ENCODE measurements around the gene ACP2.

ACP2 gene

DNA sequence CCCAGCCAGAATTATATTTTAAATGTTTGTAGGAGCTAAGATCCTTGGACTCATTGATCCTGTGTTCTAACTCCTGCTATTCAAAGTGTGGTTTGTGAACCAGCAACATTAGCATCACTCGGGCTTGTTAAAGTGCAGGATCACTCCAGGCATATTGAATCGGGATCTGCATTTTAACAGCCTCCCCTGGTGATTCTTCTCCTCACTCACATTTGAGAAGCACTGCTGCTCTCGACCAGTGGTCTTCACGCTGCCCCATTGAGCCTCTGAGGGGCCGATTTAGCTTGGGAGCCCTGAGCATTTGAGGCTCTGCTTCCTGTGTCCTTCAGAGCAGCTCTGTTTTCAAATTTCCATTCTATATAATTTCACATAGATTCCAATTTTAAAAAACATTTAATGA is 32.2 kb upstream of the ACP2 start:
- TF ChIP-seq, protein P1, sequence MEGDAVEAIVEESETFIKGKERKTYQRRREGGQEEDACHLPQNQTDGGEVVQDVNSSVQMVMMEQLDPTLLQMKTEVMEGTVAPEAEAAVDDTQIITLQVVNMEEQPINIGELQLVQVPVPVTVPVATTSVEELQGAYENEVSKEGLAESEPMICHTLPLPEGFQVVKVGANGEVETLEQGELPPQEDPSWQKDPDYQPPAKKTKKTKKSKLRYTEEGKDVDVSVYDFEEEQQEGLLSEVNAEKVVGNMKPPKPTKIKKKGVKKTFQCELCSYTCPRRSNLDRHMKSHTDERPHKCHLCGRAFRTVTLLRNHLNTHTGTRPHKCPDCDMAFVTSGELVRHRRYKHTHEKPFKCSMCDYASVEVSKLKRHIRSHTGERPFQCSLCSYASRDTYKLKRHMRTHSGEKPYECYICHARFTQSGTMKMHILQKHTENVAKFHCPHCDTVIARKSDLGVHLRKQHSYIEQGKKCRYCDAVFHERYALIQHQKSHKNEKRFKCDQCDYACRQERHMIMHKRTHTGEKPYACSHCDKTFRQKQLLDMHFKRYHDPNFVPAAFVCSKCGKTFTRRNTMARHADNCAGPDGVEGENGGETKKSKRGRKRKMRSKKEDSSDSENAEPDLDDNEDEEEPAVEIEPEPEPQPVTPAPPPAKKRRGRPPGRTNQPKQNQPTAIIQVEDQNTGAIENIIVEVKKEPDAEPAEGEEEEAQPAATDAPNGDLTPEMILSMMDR (IDR thresholded peaks at IDR 0.05; ENCODE audit: low read depth, low read length): no peak
- TF ChIP-seq EZH2phosphoT487 (IDR thresholded peaks at IDR 0.05; ENCODE audit: low read depth): no peak
- Histone ChIP-seq H3K36me3 (replicated peaks; ENCODE audit: low read depth, low read length) (peaks cover 59% of the 10 kb centered on the region), H3K4me3 (ENCODE audit: low read length) (no peak overlapping the region), H3K4me1 (ENCODE audit: low read length) (no peaks in the 10 kb centered on the region), H3K27me3 (ENCODE audit: low read depth, low read length) (no peaks in the 10 kb centered on the region), H3K79me2 (ENCODE audit: low read length) (no peaks in the 10 kb centered on the region), H4K20me1 (ENCODE audit: insufficient read depth, low read length) (no peaks in the 10 kb centered on the region), H3K4me2 (ENCODE audit: low read length) (no peak overlapping the region), H3K9me3 (ENCODE audit: insufficient read depth, low read length) (no peaks in the 10 kb centered on the region), H3K9ac (ENCODE audit: low read length) (no peak overlapping the region), H3K27ac (ENCODE audit: low read length) (no peak overlapping the region), H2AFZ (ENCODE audit: low read depth, low read length) (no peak overlapping the region)

DNA sequence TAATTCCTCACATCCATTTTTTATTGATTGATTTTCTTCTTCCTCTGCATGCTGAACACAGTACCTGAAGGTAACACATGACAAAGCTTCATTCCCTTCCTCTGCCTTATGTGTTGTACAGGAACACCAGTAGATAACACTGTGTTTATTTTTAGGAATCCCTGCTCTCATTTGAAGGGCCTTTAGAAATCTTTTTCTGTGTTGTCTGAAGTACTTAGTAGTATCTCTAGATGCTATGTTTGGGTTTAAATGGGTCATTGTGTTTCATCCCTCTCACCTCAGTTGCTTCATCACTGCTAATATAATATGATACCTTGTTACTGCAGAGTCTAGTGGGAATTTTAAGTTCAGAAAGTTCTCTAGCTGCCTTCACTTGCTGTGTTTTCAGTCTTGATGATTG is 31.5 kb upstream of the ACP2 start:
- no peak overlapping the region for H3K9ac ChIP-seq (ENCODE audit: low read length)
- no peak overlapping the region for H2AFZ ChIP-seq (ENCODE audit: low read depth, low read length)
- H3K4me3 ChIP-seq (ENCODE audit: low read length): no peak overlapping the region
- no peaks in the 10 kb centered on the region for H3K27me3 ChIP-seq (ENCODE audit: low read depth, low read length)
- H3K4me1 ChIP-seq (ENCODE audit: low read length): no peaks in the 10 kb centered on the region
- no peak for TF ChIP-seq EZH2phosphoT487 (IDR thresholded peaks at IDR 0.05; ENCODE audit: low read depth)
- TF ChIP-seq, protein P1 (IDR thresholded peaks at IDR 0.05; ENCODE audit: low read depth, low read length): no peak
- H3K9me3 ChIP-seq (ENCODE audit: insufficient read depth, low read length): no peaks in the 10 kb centered on the region
- no peak overlapping the region for H3K4me2 ChIP-seq (ENCODE audit: low read length)
- peaks cover 57% of the 10 kb centered on the region for H3K36me3 ChIP-seq (replicated peaks; ENCODE audit: low read depth, low read length)
- no peaks in the 10 kb centered on the region for H3K79me2 ChIP-seq (ENCODE audit: low read length)
- no peaks in the 10 kb centered on the region for H4K20me1 ChIP-seq (ENCODE audit: insufficient read depth, low read length)
- H3K27ac ChIP-seq (ENCODE audit: low read length): no peak overlapping the region

DNA sequence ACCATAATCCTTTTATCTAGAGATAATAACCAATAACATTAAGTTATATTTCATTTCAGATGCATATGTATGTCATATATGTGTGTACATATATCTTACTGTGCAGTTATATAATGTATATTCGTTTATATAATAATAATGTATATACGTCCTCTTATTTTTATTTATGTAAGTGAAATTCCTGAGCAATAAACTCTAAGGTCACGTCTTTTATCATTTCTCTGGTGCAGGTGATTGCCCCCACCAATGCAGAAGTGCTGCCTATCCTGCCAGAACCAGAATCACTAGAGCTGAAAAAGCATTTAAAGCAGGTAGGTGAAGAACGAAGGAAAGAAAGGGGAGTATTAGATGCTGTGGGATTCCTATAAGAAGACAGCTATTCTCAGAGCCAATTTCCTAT is 30.2 kb upstream of the ACP2 start:
- H3K4me2 ChIP-seq (ENCODE audit: low read length): no peak overlapping the region
- H2AFZ ChIP-seq (ENCODE audit: low read depth, low read length): no peak overlapping the region
- no peaks in the 10 kb centered on the region for H4K20me1 ChIP-seq (ENCODE audit: insufficient read depth, low read length)
- H3K27me3 ChIP-seq (ENCODE audit: low read depth, low read length): no peaks in the 10 kb centered on the region
- no peak for TF ChIP-seq EZH2phosphoT487 (IDR thresholded peaks at IDR 0.05; ENCODE audit: low read depth)
- TF ChIP-seq, protein P1 (IDR thresholded peaks at IDR 0.05; ENCODE audit: low read depth, low read length): no peak
- H3K4me3 ChIP-seq (ENCODE audit: low read length): no peak overlapping the region
- no peak overlapping the region for H3K27ac ChIP-seq (ENCODE audit: low read length)
- H3K9me3 ChIP-seq (ENCODE audit: insufficient read depth, low read length): no peaks in the 10 kb centered on the region
- peaks cover 6% of the 10 kb centered on the region for H3K79me2 ChIP-seq (ENCODE audit: low read length)
- H3K4me1 ChIP-seq (ENCODE audit: low read length): no peaks in the 10 kb centered on the region
- no peak overlapping the region for H3K9ac ChIP-seq (ENCODE audit: low read length)
- H3K36me3 ChIP-seq (replicated peaks; ENCODE audit: low read depth, low read length): peaks cover 54% of the 10 kb centered on the region

DNA sequence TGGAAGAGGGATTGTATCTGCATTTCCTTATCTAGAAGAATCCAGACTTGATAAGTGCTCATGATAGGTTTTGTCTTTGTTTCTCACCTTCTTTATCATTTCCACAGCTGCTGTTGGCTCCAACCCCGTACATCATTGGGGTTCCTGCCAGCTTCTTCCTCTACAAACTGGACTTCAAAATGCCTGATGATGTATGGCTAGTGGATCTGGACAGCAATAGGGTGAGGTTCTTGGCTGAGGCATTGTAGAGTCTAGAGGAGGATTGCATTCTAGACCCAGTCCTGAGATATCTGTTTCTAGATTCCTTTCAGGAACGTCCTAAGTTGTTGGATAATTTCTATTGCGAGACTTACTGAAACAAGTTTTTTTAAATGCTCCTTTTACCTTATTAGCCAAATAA is 29.4 kb upstream of the ACP2 start:
- TF ChIP-seq, protein P1 (IDR thresholded peaks at IDR 0.05; ENCODE audit: low read depth, low read length): no peak

More for the DNA sequence above, 29.4 kb upstream of the ACP2 start:
- Histone ChIP-seq H3K79me2 (ENCODE audit: low read length) (peaks cover 11% of the 10 kb centered on the region), H4K20me1 (ENCODE audit: insufficient read depth, low read length) (peaks cover under 1% of the 10 kb centered on the region), H3K27me3 (ENCODE audit: low read depth, low read length) (no peaks in the 10 kb centered on the region), H3K9ac (ENCODE audit: low read length) (no peak overlapping the region), H3K4me1 (ENCODE audit: low read length) (no peaks in the 10 kb centered on the region), H3K27ac (ENCODE audit: low read length) (no peak overlapping the region), H2AFZ (ENCODE audit: low read depth, low read length) (no peak overlapping the region), H3K36me3 (replicated peaks; ENCODE audit: low read depth, low read length) (peaks cover 54% of the 10 kb centered on the region), H3K9me3 (ENCODE audit: insufficient read depth, low read length) (no peaks in the 10 kb centered on the region), H3K4me2 (ENCODE audit: low read length) (no peak overlapping the region), H3K4me3 (ENCODE audit: low read length) (no peak overlapping the region)

Measured in OCI-LY3 (cell line).